BLaER1 treated with 17β-estradiol and CSF1 and Interleukin-3, amounts not matched to agents 10 nM and 100 nM (cell line): Measurements from ENCODE around the gene UBR4.
A peak's percentile ranks its signal among the peaks of the same experiment; 100 is the strongest.

Experiments
- H3K27ac ChIP-seq, 11 experiments: shearing (Covaris generic); formaldehyde crosslinking; 2 replicates each; pipeline ENCODE4 v1.8.1; 2022
- H3K27me3 ChIP-seq, 11 experiments: shearing (Covaris generic); formaldehyde crosslinking; 2 replicates each; pipeline ENCODE4 v1.8.1; 2022
- H3K36me3 ChIP-seq, 11 experiments: shearing (Covaris generic); formaldehyde crosslinking; 2 replicates each; pipeline ENCODE4 v1.8.1; 2022
- H3K4me1 ChIP-seq, 10 experiments: shearing (Covaris generic); formaldehyde crosslinking; 2 replicates each; pipeline ENCODE4 v1.8.1; 2022
- H3K4me2 ChIP-seq, 11 experiments: shearing (Covaris generic); formaldehyde crosslinking; 2 replicates each; pipeline ENCODE4 v1.8.1; 2022
- H3K4me3 ChIP-seq, 10 experiments: shearing (Covaris generic); formaldehyde crosslinking; 2 replicates each; pipeline ENCODE4 v1.8.1; 2022
- H3K9ac ChIP-seq, 11 experiments: shearing (Covaris generic); formaldehyde crosslinking; 2 replicates each; pipeline ENCODE4 v1.8.1; 2022
- H3K9me3 ChIP-seq, 11 experiments: shearing (Covaris generic); formaldehyde crosslinking; replicated peaks in 1 of 11; 2 replicates each; pipeline ENCODE4 v1.8.1; 2022
- H4K20me1 ChIP-seq, 11 experiments: shearing (Covaris generic); formaldehyde crosslinking; 2 replicates each; pipeline ENCODE4 v1.8.1; 2022
- Cebpa-rat ChIP-seq, 11 experiments: shearing (Covaris generic); IDR thresholded peaks; 2 replicates each; pipeline ENCODE4 v1.8.1; 2022

Gene UBR4

DNA sequence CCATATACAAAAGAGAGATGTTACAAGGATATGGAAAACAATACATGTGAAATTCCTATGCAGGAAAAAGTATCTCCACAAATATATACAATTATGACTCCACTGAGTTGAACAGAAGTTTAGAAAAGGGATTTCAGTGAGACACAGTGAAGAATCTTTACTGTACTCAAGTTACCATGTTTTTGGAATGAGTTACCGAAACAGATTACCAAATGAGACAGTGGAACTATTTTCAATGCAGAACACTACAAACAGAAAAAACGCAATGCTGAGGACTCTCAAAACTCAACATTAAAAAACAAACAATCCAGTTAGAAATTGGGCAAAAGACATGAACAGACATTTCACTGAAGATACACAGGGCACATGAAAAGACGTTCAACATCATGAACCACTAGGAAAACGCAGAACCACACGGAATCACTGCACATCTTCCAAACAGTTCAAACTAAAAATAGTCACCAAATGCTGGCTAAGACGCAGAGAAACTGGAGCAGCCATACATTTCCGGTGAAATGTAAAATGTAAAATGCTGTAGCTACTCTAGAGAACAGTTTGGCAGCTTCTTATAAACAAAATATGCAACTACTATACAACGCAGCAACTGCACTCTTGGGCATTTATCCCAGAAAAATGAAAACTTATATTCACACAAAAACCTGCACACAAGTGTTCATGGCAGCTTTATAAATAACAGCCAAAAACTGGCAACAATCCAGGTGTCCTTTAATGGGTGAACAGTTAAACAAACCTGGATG, 118.7 kb downstream of the UBR4 start:
- H4K20me1 ChIP-seq, result peaks cover 0 to 35% (median 5%) of the 10 kb centered on the region in 11 experiments; a peak in 10 of 22 replicates
- no peaks in the 10 kb centered on the region for H3K4me1 ChIP-seq
- no peaks in the 10 kb centered on the region for H3K9me3 ChIP-seq
- no peak for TF ChIP-seq Cebpa-rat (IDR thresholded peaks at IDR 0.05)
- no peak overlapping the region for H3K9ac ChIP-seq
- no peak overlapping the region for H3K4me3 ChIP-seq
- H3K27me3 ChIP-seq, result no peaks in the 10 kb centered on the region
- peaks cover 100% of the 10 kb centered on the region in 11 experiments for H3K36me3 ChIP-seq
- no peak overlapping the region for H3K27ac ChIP-seq
- H3K4me2 ChIP-seq, result no peak overlapping the region

DNA sequence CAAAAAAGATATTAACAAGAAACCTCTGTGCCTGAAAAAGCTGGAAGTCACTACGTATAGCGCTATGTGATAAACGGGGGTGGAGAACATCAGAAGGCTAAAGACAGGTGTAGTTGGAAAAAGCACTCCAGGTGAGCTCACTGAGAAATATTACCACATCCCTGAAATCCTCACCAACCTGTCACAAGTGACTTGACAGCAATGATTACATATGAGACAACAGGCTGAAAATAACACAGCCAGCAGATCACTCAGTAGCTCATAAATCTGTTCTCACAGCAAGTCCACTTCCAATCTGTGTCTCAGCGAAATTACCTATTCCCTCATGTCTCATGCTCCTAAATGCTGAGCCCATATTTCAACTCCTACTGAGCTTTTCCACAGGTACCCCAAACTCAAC, 120.5 kb downstream of the UBR4 start:
- H3K4me3 ChIP-seq, result no peak overlapping the region
- no peak overlapping the region; a peak in 1 of 22 replicates for H3K9ac ChIP-seq
- no peaks in the 10 kb centered on the region for H3K9me3 ChIP-seq
- H3K27ac ChIP-seq, result no peak overlapping the region
- H3K4me2 ChIP-seq, result no peak overlapping the region
- H3K36me3 ChIP-seq, result peaks cover 98 to 99% (median 98%) of the 10 kb centered on the region in 11 experiments
- H3K27me3 ChIP-seq, result no peaks in the 10 kb centered on the region
- H4K20me1 ChIP-seq, result peaks cover 0 to 20% (median 0%) of the 10 kb centered on the region in 11 experiments; a peak in 7 of 22 replicates
- TF ChIP-seq Cebpa-rat (IDR thresholded peaks at IDR 0.05), result no peak
- no peaks in the 10 kb centered on the region for H3K4me1 ChIP-seq

DNA sequence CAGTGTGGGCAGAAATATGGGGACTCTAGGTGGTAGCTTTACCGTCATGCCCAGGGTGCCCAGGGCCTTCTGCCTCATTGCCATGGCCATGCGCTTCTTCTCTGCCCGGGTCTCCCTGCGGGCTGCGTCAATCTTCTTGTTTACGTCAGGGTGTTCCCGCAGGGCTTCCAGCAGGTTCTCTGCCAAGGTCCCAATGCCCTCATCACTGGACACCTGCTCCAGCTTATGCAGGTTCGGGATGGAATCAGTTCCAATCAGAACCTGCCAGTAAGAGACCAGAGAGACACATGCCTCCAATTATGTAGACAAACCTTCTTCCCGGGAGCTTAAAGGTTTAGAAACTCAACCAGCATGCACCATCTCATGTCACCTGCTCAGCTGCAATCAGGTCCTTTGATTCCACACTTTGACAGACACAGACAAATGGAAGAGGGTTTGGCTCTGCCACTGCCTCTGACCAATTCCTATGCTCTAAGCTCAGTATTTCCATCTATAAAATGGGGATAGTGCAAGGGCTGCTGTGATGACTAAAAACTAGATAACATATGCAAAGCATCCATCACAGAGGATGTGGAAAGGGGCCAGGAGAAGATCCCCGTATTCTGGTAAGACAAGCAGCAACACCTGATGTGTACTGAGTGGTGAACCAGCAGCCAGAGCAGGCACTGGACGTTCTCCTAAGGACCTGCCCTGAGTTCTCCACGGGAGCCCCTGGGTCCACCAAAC, 121.2 kb downstream of the UBR4 start:
- Histone ChIP-seq H3K9me3 (no peaks in the 10 kb centered on the region), H4K20me1 (peaks cover 0 to 19% (median 0%) of the 10 kb centered on the region in 11 experiments; a peak in 6 of 22 replicates), H3K9ac (no peak overlapping the region), H3K36me3 (peaks cover 98 to 99% (median 98%) of the 10 kb centered on the region in 11 experiments), H3K27ac (no peak overlapping the region), H3K27me3 (no peaks in the 10 kb centered on the region), H3K4me3 (no peak overlapping the region), H3K4me2 (no peak overlapping the region), H3K4me1 (0 out of 20 replicates have a peak, but pooled peaks cover 0 to under 1% (median 0%) of the 10 kb centered on the region in 10 experiments)
- no peak for TF ChIP-seq Cebpa-rat (IDR thresholded peaks at IDR 0.05)

DNA sequence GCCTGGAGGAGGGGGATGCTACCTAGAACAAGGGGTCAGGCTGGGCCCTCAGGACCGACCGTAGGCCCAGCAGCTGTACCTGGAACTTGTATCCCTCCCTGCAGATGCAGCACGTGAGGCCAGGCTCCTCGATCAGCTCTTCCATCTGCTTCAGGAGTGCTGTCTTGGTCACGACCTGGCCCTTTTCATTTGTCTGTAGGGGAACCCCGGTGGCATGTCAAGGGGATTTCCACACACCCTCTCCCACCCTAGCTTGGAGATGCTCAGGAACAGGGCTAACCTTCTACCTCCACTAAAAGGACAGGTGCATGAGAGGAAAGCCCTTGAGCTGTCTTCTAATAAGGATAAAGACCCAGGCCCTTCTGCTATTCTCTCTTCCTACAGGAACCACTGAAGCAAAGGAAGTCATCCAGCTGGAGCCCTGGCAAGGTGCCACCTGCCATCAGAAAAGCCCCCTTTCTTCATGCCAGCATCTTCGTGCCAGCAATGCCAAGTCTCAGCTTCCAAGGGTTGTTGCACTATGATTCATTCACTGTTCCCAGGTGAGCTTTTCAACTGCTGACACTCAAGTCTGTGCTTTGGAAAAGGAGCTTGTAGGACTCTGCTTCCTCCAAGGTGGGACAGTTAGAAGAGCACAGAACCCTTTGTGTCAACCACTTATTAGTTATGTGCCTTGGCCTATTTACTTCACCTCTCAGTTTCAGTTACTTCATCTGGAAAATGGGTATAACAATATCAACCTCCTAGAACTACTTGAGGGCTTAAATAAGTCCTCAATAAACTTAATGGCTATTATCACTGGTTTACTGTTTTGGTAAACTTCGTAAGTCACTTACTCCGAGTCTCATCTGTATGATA, 122.1 kb downstream of the UBR4 start:
- no peak for TF ChIP-seq Cebpa-rat (IDR thresholded peaks at IDR 0.05)
- H3K27ac ChIP-seq, result no peak overlapping the region

DNA sequence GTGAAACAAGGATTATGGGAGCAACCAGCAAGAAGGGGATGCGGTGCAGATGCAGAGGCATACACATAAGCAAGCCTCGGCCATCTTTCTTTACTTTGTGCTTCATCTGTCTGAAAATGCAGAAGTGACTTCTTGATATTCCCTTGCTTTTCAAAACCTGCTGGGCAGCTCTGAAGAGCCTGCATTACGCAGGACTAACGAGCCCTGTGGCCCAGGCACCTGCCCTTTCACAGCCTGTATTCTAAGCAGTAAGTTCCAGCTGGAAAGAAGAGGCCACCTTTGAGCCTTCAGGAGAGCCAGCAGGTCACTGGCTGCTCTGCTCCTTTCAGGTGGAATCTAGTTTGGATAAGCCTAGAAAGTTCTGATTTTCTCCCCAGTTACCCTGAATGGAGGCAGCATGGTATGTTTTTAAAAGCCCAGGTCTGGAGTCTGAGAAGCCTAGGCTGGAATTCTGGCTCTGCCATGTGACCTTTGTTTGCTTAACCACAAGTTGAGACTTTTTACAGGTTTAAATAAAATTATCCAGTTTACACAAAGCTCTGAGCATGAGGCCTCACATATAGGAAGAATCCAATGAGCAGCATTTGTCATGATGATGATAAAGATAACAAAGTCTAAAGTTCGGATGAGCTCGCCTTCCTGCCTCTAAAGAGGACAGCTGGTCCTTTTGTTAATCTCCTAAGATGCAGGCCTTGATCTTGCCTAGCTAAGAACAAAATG, 122.9 kb downstream of the UBR4 start:
- Histone ChIP-seq H4K20me1 (peaks cover 0 to 14% (median 3%) of the 10 kb centered on the region in 11 experiments; a peak in 5 of 22 replicates), H3K4me3 (no peak overlapping the region), H3K9ac (no peak overlapping the region), H3K4me1 (peaks cover 0 to 17% (median 2%) of the 10 kb centered on the region in 10 experiments; a peak in 10 of 20 replicates), H3K27me3 (no peaks in the 10 kb centered on the region), H3K9me3 (no peaks in the 10 kb centered on the region), H3K27ac (no peak overlapping the region), H3K4me2 (no peak overlapping the region), H3K36me3 (peaks cover 98 to 99% (median 98%) of the 10 kb centered on the region in 11 experiments)
- TF ChIP-seq Cebpa-rat (IDR thresholded peaks at IDR 0.05), result no peak

More for the DNA sequence above, 122.1 kb downstream of the UBR4 start:
- Histone ChIP-seq H3K4me1 (peaks cover 0 to 9% (median 0%) of the 10 kb centered on the region in 10 experiments; a peak in 4 of 20 replicates), H3K9me3 (no peaks in the 10 kb centered on the region), H4K20me1 (peaks cover 0 to 14% (median 0%) of the 10 kb centered on the region in 11 experiments; a peak in 5 of 22 replicates), H3K9ac (no peak overlapping the region), H3K4me3 (no peak overlapping the region), H3K36me3 (peaks cover 98 to 99% (median 98%) of the 10 kb centered on the region in 11 experiments), H3K4me2 (no peak overlapping the region), H3K27me3 (no peaks in the 10 kb centered on the region)

DNA sequence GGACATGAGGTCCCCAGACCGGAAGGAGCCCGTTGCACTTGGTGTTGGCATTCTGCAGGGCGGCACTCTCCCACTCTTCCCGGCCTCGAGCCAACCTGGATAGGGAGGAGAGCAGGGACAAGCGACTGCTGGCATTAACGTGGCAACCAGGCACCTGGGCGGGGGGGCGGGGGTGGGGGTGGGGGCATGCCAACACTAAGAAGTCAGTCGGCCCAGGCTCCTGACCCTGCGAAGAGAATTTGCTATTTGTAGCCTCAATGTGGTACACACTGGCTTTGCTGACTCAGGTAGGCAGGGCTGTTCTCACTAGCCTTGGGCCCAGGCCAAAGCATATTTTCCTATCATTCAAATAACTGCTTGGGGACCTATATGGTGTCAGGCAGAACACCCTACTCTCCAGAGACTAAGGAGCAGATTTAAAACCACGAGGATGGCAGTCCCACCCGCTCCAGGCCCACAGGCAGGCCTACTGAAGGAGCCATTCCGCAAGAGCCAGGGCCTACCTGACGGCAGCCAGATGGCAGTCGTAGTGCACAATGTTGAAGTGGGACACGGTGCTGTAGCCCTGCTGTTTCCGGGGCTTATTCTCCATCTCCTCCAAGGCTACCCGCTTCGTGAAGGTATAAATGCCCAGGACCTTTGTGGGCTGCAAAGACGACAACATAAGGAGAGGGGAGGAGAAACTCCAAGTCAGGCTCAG, 123.7 kb downstream of the UBR4 start:
- peaks cover 0 to 25% (median 10%) of the 10 kb centered on the region in 10 experiments; a peak in 13 of 20 replicates for H3K4me1 ChIP-seq
- H3K9me3 ChIP-seq, result no peaks in the 10 kb centered on the region
- H3K9ac ChIP-seq, result no peak overlapping the region
- H3K4me3 ChIP-seq, result no peak overlapping the region
- no peaks in the 10 kb centered on the region for H3K27me3 ChIP-seq
- H3K36me3 ChIP-seq, result peaks cover 94 to 99% (median 98%) of the 10 kb centered on the region in 11 experiments
- H3K27ac ChIP-seq, result no peak overlapping the region
- no peak overlapping the region for H3K4me2 ChIP-seq
- peaks cover 0 to 14% (median 3%) of the 10 kb centered on the region in 11 experiments; a peak in 5 of 22 replicates for H4K20me1 ChIP-seq
- TF ChIP-seq Cebpa-rat (IDR thresholded peaks at IDR 0.05), result no peak

DNA sequence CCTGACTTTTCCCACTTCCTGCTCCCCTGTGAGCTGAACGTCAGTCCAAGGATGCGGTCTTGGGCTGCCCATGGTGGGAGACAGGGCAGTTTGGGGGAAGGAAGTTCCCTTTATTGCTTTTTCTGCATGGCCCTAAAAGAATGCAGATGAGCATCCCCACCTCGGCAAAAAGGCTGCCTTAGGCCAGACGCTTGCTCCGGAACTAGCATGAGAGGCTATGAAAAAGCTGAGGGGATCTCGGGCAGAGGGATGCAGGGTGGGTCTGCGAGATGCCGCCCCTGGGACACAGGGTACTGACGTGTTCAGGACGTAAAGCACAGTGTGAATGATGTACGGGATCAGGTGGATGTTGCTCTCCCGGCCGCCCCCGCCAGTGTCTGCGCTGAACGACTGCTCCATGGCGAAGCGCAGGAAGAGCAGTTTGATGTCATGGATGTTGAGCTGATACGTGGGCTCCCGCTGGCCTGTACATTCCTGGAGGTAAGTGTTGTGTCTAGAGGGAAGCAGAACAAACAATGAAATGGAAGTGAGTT, 125.8 kb downstream of the UBR4 start:
- Histone ChIP-seq H3K9me3 (no peaks in the 10 kb centered on the region), H3K27me3 (no peaks in the 10 kb centered on the region), H3K9ac (0 out of 22 replicates have a peak overlapping the region, but pooled peaks of 1 of the 11 experiments have one; percentile 12), H3K4me2 (no peak overlapping the region), H3K27ac (no peak overlapping the region), H3K4me3 (no peak overlapping the region), H4K20me1 (peaks cover 0 to 8% (median 0%) of the 10 kb centered on the region in 11 experiments; a peak in 4 of 22 replicates), H3K36me3 (peaks cover 92 to 99% (median 98%) of the 10 kb centered on the region in 11 experiments), H3K4me1 (peaks cover 0 to 46% (median 18%) of the 10 kb centered on the region in 10 experiments; a peak in 13 of 20 replicates)
- TF ChIP-seq Cebpa-rat (IDR thresholded peaks at IDR 0.05), result no peak
